Measurements from ENCODE around the gene C17orf75.
A peak's percentile ranks its signal among the peaks of the same experiment; 100 is the strongest.

C17orf75 gene

GRCh38 chr17:32283745-32284201 is 58.2 kb downstream of the C17orf75 start:
- H3K36me3 Mint-ChIP-seq (ENCODE audit: low read depth), result no peaks in the 10 kb centered on the region
- H3K27me3 Mint-ChIP-seq, result peaks cover 5% of the 10 kb centered on the region
- H3K4me1 Mint-ChIP-seq (ENCODE audit: low read depth), result no peaks in the 10 kb centered on the region
- H3K4me3 Mint-ChIP-seq, result no peak overlapping the region
- H3K27ac Mint-ChIP-seq, result peak overlapping the region; percentile 38
- no peaks in the 10 kb centered on the region for H3K9me3 Mint-ChIP-seq

GRCh38 chr17:32281011-32281451 is 60.9 kb downstream of the C17orf75 start:
- Mint-ChIP-seq H3K27ac (no peak overlapping the region), H3K27me3 (peaks cover 5% of the 10 kb centered on the region), H3K9me3 (no peaks in the 10 kb centered on the region), H3K4me3 (no peak overlapping the region), H3K4me1 (ENCODE audit: low read depth) (no peaks in the 10 kb centered on the region), H3K36me3 (ENCODE audit: low read depth) (no peaks in the 10 kb centered on the region)

GRCh38 chr17:32279891-32280716 is 61.9 kb downstream of the C17orf75 start:
- Mint-ChIP-seq H3K4me3 (no peak overlapping the region), H3K9me3 (no peaks in the 10 kb centered on the region), H3K4me1 (ENCODE audit: low read depth) (no peaks in the 10 kb centered on the region), H3K27ac (no peak overlapping the region), H3K27me3 (peaks cover 5% of the 10 kb centered on the region), H3K36me3 (ENCODE audit: low read depth) (no peaks in the 10 kb centered on the region)

GRCh38 chr17:32278815-32279214 is 63.2 kb downstream of the C17orf75 start:
- H3K9me3 Mint-ChIP-seq, result no peaks in the 10 kb centered on the region
- no peaks in the 10 kb centered on the region for H3K4me1 Mint-ChIP-seq (ENCODE audit: low read depth)
- no peak overlapping the region for H3K27ac Mint-ChIP-seq
- H3K4me3 Mint-ChIP-seq, result no peak overlapping the region
- peaks cover 3% of the 10 kb centered on the region for H3K27me3 Mint-ChIP-seq
- no peaks in the 10 kb centered on the region for H3K36me3 Mint-ChIP-seq (ENCODE audit: low read depth)

Data from stimulated activated naive CD8-positive, alpha-beta T cell treated with anti-CD3 and anti-CD28 coated beads, Interleukin-15, Interleukin-2, amounts not matched to agents 100 ng/mL and 50 ng/mL, for 24 hours (primary cell).